ENCODE results near the gene ZNF84.

Gene ZNF84

DNA sequence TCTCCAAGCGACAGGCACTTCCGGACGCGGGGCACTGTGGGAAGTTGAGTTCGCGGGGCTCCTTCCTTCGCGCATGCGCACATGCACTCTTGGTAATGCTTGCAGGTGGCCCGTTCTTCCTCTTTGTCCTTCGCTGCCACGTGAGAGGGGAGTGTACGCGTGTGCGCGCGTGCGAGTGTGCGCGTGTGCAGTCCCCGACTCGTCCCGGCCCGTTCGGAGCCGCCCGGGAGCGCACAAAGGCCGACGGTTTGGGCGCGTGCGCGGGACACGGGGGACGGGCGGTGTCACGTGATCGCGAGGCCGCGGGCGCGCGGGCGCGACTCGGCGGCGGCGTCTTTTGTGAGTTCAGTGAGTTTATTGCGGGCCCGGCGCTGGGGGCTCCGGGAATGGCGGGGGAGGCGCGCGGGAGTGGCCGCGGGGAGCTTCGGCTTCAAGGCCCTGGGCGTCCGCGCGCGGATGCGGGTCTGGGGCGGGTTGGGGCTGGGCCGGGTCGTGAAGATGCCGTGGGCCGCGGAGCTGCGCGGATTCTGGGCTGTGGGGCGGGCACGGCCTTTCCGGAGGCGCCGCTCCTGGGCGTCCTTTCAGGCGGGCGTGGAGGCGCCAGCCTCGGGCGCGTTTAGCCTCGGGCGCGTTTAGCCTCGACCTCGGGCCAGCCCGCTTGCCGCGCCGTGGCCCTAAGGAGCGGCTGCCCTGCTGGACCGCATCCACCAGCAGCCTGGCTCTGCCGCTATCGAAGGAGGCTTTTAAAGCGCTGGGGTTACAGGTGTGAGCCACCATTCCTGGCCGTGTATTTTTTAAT, at the start of gene ZNF84:
Gene ZNF84 (plus strand): TSS at position 303 of the 799 bp plus-strand sequence. CDS start 3,959 bp downstream, outside the sequence.
- DNase-seq, result peak; percentile 97

DNA sequence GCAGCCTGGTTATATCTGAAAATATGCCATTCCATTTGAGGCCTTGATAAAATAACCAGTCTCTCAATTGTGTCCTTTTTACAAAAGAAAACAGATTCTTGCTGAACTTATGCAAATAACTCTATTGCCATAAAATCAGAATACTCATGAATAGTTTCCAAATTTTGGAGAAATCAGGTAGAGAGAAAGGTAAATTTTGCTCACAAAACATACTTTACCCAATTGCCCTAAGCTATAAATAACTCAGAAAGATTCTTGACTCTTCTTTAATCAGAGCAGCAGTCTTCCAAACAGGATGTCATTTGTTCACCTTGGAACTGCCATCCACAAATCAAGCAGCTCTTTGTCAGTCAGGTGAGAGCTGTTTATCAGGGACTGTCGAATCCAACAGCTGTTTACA, 38.6 kb upstream of the ZNF84 start:
- no peak for DNase-seq

- no peak for DNase-seq
Measured at GRCh38 chr12:133010657-133011297, 26.5 kb upstream of the ZNF84 start.

GRCh38 chr12:133023566-133023965, 13.7 kb upstream of the ZNF84 start:
- no peak for DNase-seq

DNA sequence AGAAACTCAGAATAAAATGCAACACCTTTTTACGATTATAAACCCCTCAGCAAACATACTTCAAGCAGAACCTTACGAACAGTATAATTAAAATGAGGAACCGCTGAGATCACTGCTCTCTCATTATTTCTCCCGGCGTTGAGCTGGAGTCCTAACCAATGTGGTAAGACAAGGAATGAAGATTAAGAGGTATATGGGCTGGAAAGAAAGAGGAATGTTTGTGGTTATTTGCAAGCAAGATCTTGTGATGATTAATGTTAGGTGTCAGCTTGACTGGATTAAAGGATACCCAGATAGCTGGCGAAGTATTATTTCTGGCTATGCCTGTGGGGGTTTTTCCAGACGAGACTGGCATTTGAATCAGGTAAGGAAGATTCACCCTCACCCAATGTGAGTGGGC, 10.3 kb upstream of the ZNF84 start:
- no peak for DNase-seq

GRCh38 chr12:133038118-133038709, 905 bp downstream of the ZNF84 start:
- DNase-seq, result no peak

- no peak for DNase-seq
Measured at GRCh38 chr12:133046698-133047097, 9.4 kb downstream of the ZNF84 start.

- no peak for DNase-seq
Measured at GRCh38 chr12:133057446-133057845, 20.1 kb downstream of the ZNF84 start.

GRCh38 chr12:133058203-133059113, 21.1 kb downstream of the ZNF84 start:
- no peak for DNase-seq

- no peak for DNase-seq
Measured at GRCh38 chr12:133061954-133062353, 24.6 kb downstream of the ZNF84 start.

DNA sequence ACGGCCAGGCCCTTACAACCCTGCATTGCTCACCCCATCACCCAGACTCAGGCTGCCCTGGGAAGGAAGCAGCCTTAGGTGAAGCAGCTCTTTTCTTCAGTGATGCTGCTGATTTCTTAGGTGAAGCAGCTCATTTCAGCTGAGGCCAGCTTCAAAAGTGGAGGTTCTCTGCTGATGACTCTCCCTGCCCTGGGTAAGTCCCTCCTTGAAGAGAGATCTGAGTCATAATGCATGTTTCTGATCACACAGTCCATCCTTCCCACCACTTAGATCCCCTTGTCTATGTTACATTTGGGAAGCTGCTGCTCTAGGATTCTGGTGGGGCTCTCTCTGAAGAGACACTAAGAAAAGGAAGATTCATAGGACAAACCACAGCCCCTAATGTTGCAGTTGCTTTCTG, 26.2 kb downstream of the ZNF84 start:
- DNase-seq, result no peak

GRCh38 chr12:133073836-133074235, 36.5 kb downstream of the ZNF84 start:
- DNase-seq, result no peak

DNA sequence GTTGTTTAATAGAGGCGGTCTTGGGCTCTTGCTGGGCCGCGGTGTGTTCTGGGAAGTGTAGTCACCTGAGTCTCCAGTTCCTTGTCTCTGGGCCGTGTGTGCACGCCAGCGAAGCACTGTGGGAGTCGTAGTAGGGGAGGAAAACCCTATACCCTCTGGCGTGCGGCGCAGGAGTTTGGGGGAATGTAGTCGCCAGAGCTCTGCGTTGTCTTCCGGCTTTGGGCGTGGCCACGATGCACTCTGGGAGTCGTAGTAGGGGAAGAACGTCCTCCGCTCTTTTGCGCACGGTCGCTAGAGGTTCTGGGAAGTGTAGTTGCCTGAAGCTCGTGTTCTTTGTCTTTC, 42.7 kb downstream of the ZNF84 start:
- DNase-seq, result no peak

DNA sequence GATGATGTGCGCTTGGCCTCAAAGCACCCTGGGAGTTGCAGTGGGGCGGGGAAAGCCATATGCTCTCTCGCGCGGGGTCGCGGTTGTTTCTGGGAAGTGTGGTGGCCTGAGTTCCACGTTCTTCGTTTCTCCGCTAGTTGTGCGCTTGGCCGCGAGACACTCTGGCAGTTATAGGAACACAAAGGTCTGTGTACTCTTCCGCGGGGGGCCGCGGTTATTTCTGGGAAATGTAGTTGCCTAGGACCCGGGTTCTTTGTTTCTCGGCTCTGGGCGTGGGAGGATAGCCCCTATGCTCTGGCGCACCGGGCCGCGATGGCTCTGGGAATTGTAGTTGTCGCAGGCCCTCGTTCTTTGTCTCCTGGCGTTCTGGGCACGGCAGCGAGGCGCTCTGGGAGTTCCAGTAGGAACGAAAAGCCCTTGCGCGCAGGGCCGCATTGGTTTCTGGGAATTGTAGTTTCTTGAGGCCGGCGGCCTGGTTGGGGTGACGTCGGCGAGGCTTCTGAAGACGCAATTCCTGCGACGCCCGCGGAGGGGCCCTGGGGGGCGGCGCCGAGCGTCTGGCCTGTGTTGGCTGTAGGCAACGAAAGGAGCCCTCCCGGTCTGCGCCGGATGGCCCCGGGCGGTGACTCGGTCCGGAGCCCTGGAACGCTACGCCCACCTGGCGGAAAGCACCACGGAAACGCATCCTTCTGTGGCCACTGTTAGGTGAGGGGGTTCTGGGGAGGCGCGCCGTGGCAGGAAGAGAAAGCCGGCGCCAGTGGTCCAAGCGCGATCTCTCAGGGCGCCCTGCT, 43.3 kb downstream of the ZNF84 start, which contains the start of gene ZNF140:
Gene ZNF140 (plus strand): TSS at position 556 of the 791 bp plus-strand sequence. CDS start 398 bp downstream, outside the sequence.
- peak; percentile 96 for DNase-seq

DNA sequence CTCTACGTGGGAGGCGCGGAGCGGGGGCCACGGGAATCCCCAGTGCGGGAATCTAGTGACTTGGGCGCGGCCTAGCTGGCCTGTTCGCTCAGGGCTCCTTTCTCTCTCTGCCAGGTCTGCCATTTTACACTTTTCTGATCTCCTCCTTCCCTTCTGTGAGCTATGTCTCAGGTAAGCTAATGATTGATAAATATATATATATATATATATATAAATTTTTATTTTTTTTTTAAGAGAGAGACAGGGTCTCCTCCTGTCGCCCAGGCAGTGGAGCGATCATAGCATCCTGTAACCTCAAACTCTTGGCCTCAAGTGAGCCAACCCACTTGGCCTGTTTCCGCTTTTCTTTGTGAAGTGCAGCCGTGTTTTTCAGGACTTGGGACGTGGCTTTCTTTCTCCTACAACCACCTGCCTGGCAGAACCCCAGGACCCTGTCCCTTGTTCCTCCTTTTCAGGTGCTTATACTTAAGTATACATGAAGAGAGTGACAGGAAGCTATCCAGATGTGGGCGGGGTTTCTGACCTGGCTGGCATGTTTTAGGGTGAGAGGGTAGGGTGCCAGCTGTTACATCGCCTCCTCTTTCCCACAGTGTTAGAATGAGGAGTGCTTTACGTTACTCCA, 44.0 kb downstream of the ZNF84 start:
- no peak for DNase-seq

DNA sequence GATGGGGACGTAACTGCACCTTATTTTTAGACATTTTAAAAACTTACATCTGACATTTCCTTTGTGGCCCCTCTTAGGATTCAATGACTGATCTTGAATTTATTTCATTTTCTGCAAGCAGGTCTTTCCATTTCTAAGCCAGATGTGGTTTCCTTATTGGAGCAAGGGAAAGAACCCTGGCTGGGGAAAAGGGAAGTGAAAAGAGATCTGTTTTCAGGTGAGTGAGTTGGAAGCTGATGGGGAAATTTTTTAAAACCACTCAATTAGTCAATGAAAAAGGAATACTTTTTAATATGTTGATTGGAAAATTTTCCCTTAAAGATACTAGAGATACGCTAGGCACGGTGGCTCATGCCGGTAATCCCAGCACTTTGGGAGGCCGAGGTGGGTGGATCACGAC, 46.0 kb downstream of the ZNF84 start:
- DNase-seq, result no peak

DNA sequence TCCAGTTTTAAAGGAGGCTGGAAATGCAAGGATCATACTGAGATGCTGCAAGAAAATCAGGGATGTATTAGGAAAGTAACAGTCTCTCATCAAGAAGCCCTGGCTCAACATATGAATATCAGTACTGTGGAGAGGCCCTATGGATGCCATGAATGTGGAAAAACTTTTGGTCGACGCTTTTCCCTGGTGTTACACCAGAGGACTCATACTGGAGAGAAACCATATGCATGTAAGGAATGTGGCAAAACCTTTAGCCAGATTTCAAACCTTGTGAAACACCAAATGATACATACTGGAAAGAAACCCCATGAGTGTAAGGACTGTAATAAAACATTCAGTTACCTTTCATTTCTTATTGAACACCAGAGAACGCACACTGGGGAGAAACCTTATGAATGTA, 68.3 kb downstream of the ZNF84 start:
- no peak for DNase-seq

DNA sequence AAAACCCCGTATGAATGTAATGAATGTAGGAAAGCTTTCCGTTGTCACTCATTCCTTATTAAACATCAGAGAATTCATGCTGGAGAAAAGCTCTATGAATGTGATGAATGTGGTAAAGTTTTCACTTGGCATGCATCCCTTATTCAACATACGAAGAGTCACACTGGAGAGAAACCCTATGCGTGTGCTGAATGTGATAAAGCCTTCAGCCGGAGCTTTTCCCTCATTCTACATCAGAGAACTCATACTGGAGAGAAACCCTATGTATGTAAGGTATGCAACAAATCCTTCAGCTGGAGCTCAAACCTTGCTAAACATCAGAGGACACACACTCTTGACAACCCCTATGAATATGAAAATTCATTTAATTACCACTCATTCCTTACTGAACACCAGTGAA, 68.9 kb downstream of the ZNF84 start:
- DNase-seq, result no peak

DNA sequence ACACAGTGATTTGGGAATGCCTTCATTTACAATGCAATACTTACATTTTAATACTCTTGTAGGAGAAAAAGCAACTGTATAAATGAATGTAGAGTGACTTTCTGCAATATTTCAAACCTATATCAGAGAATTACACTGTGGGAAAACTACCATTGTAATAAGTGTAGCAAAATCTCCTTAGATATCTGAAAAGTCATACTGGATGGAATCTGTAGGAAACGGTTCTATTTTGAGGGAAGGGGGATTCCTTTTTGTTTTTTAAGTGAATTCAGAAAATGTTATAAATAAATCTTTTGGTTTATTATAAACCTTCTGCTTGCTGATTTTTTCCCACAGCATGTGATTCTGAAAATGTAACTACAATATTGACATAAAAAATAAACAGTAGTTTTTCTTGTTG, 69.8 kb downstream of the ZNF84 start:
- DNase-seq, result no peak

DNA sequence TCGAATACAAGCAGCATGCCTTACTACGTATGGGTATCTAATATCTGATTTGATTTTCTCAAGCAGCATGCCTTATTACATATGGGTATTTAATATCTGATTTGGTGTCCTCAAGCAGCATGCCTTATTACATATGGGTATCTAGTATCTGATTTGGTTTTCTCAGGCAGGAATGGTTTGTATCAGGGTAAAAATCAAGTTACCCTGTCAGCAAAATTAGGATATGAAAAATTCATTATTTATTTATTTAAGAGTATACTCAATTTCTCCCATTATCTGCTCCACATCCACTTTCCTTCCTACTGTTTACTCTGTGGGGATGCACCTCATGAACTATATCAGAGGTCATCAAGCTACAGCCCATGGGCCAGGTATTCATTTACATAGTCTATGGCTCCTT, 70.8 kb downstream of the ZNF84 start:
- DNase-seq, result no peak

Measured in activated CD8-positive, alpha-beta memory T cell treated with anti-CD3 and anti-CD28 coated beads for 24 hours (primary cell).